H9 (cell line): ENCODE data around the gene ERC2. TPM values are rescaled to one million over a fixed set of nuclear protein-coding genes. Genes with fewer than 3 reads are reported as not detected.

Source experiments
- DNase-seq: peaks from one replicate; pipeline ENCODE4 v3.0.0-alpha.2; 2017
- H2AFZ ChIP-seq: one replicate; pipeline ENCODE4 v1.6.1; 2013; ENCODE audit warnings: mild to moderate bottlenecking, low read length, control low read depth, moderate library complexity
- H2AK5ac ChIP-seq: 2 replicates; pipeline ENCODE4 v1.6.1; 2013; ENCODE audit warnings: low read length, control low read depth, mixed read lengths; ENCODE audit not compliant: insufficient read length
- H2BK120ac ChIP-seq: one replicate; pipeline ENCODE4 v1.6.1; 2013; ENCODE audit warnings: low read depth, mild to moderate bottlenecking, low read length, control low read depth, inconsistent platforms; ENCODE audit not compliant: poor library complexity, severe bottlenecking
- H2BK12ac ChIP-seq: 2 replicates; pipeline ENCODE4 v1.6.1; 2013; ENCODE audit warnings: low read length, control low read depth, mixed read lengths, low read depth; ENCODE audit not compliant: insufficient read length
- H2BK15ac ChIP-seq: 2 replicates; pipeline ENCODE4 v1.6.1; 2013; ENCODE audit warnings: low read depth, low read length, control low read depth
- H2BK20ac ChIP-seq: one replicate; pipeline ENCODE4 v1.6.1; 2013; ENCODE audit warnings: low read depth, mild to moderate bottlenecking, low read length, control low read depth, inconsistent platforms; ENCODE audit not compliant: poor library complexity, severe bottlenecking
- H2BK5ac ChIP-seq: 2 replicates; pipeline ENCODE4 v1.6.1; 2013; ENCODE audit warnings: low read length, control low read depth, mixed read lengths; ENCODE audit not compliant: insufficient read length
- H3K14ac ChIP-seq: 2 replicates; pipeline ENCODE4 v1.6.1; 2013; ENCODE audit warnings: low read length, control low read depth; ENCODE audit not compliant: insufficient read depth
- H3K18ac ChIP-seq: 2 replicates; pipeline ENCODE4 v1.6.1; 2013; ENCODE audit warnings: low read depth, mild to moderate bottlenecking, mixed read lengths, low read length, control low read depth; ENCODE audit not compliant: insufficient read length
- H3K23ac ChIP-seq: 2 replicates; pipeline ENCODE4 v1.6.1; 2013; ENCODE audit warnings: low read length, control low read depth, mixed read lengths, low read depth; ENCODE audit not compliant: insufficient read length
- H3K23me2 ChIP-seq: 2 replicates; pipeline ENCODE4 v1.6.1; 2013; ENCODE audit warnings: low read depth, mild to moderate bottlenecking, mixed read lengths, low read length, control low read depth; ENCODE audit not compliant: insufficient read length, poor library complexity, severe bottlenecking
- H3K27ac ChIP-seq: 2 replicates; pipeline ENCODE4 v1.5.1; 2013; ENCODE audit warnings: low read length, control low read depth, mixed read lengths, low read depth; ENCODE audit not compliant: insufficient read length
- H3K27me3 ChIP-seq: 2 replicates; pipeline ENCODE4 v1.6.1; 2013; ENCODE audit warnings: low read length, control low read depth, inconsistent platforms; ENCODE audit not compliant: insufficient read depth
- H3K4ac ChIP-seq: 2 replicates; pipeline ENCODE4 v1.6.1; 2013; ENCODE audit warnings: low read depth, mild to moderate bottlenecking, control low read depth, inconsistent platforms, low read length, moderate library complexity
- H3K4me1 ChIP-seq: 2 replicates; pipeline ENCODE4 v1.6.1; 2013; ENCODE audit warnings: low read length, control low read depth, inconsistent platforms; ENCODE audit not compliant: insufficient read depth
- H3K4me2 ChIP-seq: 2 replicates; pipeline ENCODE4 v1.6.1; 2013; ENCODE audit warnings: low read length, control low read depth, mixed read lengths; ENCODE audit not compliant: insufficient read length, insufficient read depth
- H3K56ac ChIP-seq: 2 replicates; pipeline ENCODE4 v1.6.1; 2013; ENCODE audit warnings: low read depth, mild to moderate bottlenecking, mixed read lengths, low read length, control low read depth; ENCODE audit not compliant: insufficient read length
- H3K79me1 ChIP-seq: 2 replicates; pipeline ENCODE4 v1.6.1; 2013; ENCODE audit warnings: low read depth, mild to moderate bottlenecking, moderate library complexity, low read length, control low read depth, inconsistent platforms; ENCODE audit not compliant: insufficient read depth, poor library complexity, severe bottlenecking
- H3K79me2 ChIP-seq: 2 replicates; pipeline ENCODE4 v1.6.1; 2013; ENCODE audit warnings: low read length, control low read depth, inconsistent platforms; ENCODE audit not compliant: insufficient read depth
- H3K9ac ChIP-seq: 2 replicates; pipeline ENCODE4 v1.6.1; 2013; ENCODE audit warnings: low read length, control low read depth, mixed read lengths; ENCODE audit not compliant: insufficient read length; ENCODE audit errors: extremely low read depth
- H3K9me3 ChIP-seq: one replicate; pipeline ENCODE4 v1.6.1; 2013; ENCODE audit warnings: low read depth, low read length, inconsistent platforms; ENCODE audit not compliant: control insufficient read depth
- H3T11ph ChIP-seq: one replicate; pipeline ENCODE4 v1.6.1; 2013; ENCODE audit warnings: mild to moderate bottlenecking, low read length, control low read depth, inconsistent platforms
- H4K20me1 ChIP-seq: one replicate; pipeline ENCODE4 v1.6.1; 2013; ENCODE audit not compliant: control insufficient read depth, insufficient read length, insufficient read depth
- H4K5ac ChIP-seq: 2 replicates; pipeline ENCODE4 v1.6.1; 2013; ENCODE audit warnings: low read depth, mild to moderate bottlenecking, mixed read lengths, low read length, control low read depth; ENCODE audit not compliant: insufficient read length
- H4K8ac ChIP-seq: replicated peaks from 2 replicates; pipeline ENCODE4 v1.6.1; 2013; ENCODE audit warnings: low read length, control low read depth, mixed read lengths, low read depth; ENCODE audit not compliant: insufficient read length
- H4K91ac ChIP-seq: 2 replicates; pipeline ENCODE4 v1.6.1; 2013; ENCODE audit warnings: low read depth, mild to moderate bottlenecking, moderate library complexity, mixed read lengths, low read length, control low read depth; ENCODE audit not compliant: insufficient read length
- H3K27ac Mint-ChIP-seq, 3 experiments: 2 replicates in 2 of 3; 3 replicates in 1 of 3; pipeline ENCODE4 v1.8.0; 2020 to 2021; ENCODE audit warnings: mixed read lengths in 3 of 3, mild to moderate bottlenecking in 1 of 3, moderate library complexity in 1 of 3
- H3K27me3 Mint-ChIP-seq: 2 replicates; pipeline ENCODE4 v1.8.0; 2021; ENCODE audit warnings: low read depth, mild to moderate bottlenecking, moderate library complexity, mixed read lengths
- H3K36me3 Mint-ChIP-seq, 3 experiments: 2 replicates in 2 of 3; 3 replicates in 1 of 3; pipeline ENCODE4 v1.8.0; 2020 to 2021; ENCODE audit warnings: low read depth in 3 of 3, mixed read lengths in 3 of 3; ENCODE audit not compliant: insufficient read depth in 1 of 3
- H3K4me1 Mint-ChIP-seq, 2 experiments: 2 replicates each; pipeline ENCODE4 v1.8.0; 2020; ENCODE audit warnings: mixed read lengths in 2 of 2
- H3K4me3 Mint-ChIP-seq, 2 experiments: 2 replicates in 1 of 2; 3 replicates in 1 of 2; pipeline ENCODE4 v1.8.0; 2020 to 2021; ENCODE audit warnings: mild to moderate bottlenecking in 2 of 2, mixed read lengths in 2 of 2, moderate library complexity in 1 of 2
- H3K9me3 Mint-ChIP-seq, 2 experiments: 2 replicates in 1 of 2; 3 replicates in 1 of 2; pipeline ENCODE4 v1.8.0; 2020; ENCODE audit warnings: mild to moderate bottlenecking in 2 of 2, mixed read lengths in 2 of 2, moderate library complexity in 1 of 2
- WGBS: extraction: QIAGEN DNeasy Blood & Tissue Kit; methylation state at CpG from one replicate; pipeline ENCODE4 v1.1.7; 2013; ENCODE audit warnings: missing lambda C conversion rate, low lambda C conversion rate, mixed read lengths; ENCODE audit not compliant: insufficient read length; ENCODE audit errors: extremely low coverage; 5-methylcytosine and 5-hydroxymethylcytosine counted together
- total RNA-seq: library from RNA; stranded (reverse); gene quantifications from 2 replicates; pipeline ENCODE4 v1.2.1, GENCODE V29; 2021
- TF ChIP-seq, protein P1 (sequence below): fragments of 200-600 bp; sonication (generic); conservative IDR thresholded peaks from 3 replicates; pipeline ENCODE4 v1.8.0; 2021; ENCODE audit warnings: antibody characterized with exemption, mild to moderate bottlenecking

The ERC2 gene
- total RNA-seq, 1 experiment from 2014 or later = 15.4 TPM

DNA sequence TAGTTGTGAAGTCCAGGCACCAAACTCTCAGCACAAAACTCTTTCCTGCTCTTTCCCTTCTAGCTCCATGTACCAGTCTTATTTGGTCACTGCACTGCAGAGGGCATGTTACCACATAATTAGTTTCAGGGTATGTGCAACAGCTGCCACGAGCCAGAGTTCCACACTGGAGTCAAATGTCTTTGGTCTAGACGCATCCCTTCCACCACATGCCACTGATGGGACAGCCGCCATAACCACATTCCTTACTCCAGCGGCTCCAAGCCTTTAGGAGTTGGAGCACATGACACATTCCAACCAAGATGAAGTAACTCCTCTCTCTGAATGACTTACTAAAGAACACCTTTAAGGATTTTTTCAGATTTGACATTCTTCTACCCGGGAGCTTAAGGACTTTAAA is 153.4 kb downstream of the ERC2 start:
- no peaks in the 10 kb centered on the region for H3K9me3 ChIP-seq
- no peaks in the 10 kb centered on the region for H3K23me2 ChIP-seq
- no peak overlapping the region for H3K18ac ChIP-seq
- H2BK15ac ChIP-seq = no peak overlapping the region
- H2AK5ac ChIP-seq = no peak overlapping the region
- H2BK20ac ChIP-seq = no peak overlapping the region
- H3K27me3 ChIP-seq = no peaks in the 10 kb centered on the region
- H4K20me1 ChIP-seq = no peaks in the 10 kb centered on the region
- peaks cover 3% of the 10 kb centered on the region; the same call in 1 of the 2 replicates for H3K4me1 ChIP-seq
- no CpG with 5 or more reads among the region's 5 CpGs for WGBS
- no peaks in the 10 kb centered on the region for H3K79me2 ChIP-seq
- H3K4ac ChIP-seq = no peak overlapping the region
- H3K27ac ChIP-seq = no peak overlapping the region
- H2BK5ac ChIP-seq = no peak overlapping the region
- H3K9ac ChIP-seq = no peak overlapping the region
- H2BK12ac ChIP-seq = no peak overlapping the region
- DNase-seq = peak; percentile 29
- H3K56ac ChIP-seq = no peak overlapping the region
- H4K5ac ChIP-seq = no peak overlapping the region
- no peak overlapping the region for H3T11ph ChIP-seq
- H4K91ac ChIP-seq = no peak overlapping the region
- H3K23ac ChIP-seq = no peak overlapping the region
- H3K4me3 Mint-ChIP-seq = no peak overlapping the region
- H3K36me3 Mint-ChIP-seq = 0 out of 7 replicates have a peak, but pooled peaks cover 0 to 2% (median 0%) of the 10 kb centered on the region in 3 experiments
- H3K9me3 Mint-ChIP-seq = no peaks in the 10 kb centered on the region
- no peak overlapping the region for H2AFZ ChIP-seq
- H4K8ac ChIP-seq = no peak overlapping the region
- no peak overlapping the region for H3K4me2 ChIP-seq
- no peak overlapping the region; a peak in 1 of 7 replicates for H3K27ac Mint-ChIP-seq
- TF ChIP-seq, protein P1, sequence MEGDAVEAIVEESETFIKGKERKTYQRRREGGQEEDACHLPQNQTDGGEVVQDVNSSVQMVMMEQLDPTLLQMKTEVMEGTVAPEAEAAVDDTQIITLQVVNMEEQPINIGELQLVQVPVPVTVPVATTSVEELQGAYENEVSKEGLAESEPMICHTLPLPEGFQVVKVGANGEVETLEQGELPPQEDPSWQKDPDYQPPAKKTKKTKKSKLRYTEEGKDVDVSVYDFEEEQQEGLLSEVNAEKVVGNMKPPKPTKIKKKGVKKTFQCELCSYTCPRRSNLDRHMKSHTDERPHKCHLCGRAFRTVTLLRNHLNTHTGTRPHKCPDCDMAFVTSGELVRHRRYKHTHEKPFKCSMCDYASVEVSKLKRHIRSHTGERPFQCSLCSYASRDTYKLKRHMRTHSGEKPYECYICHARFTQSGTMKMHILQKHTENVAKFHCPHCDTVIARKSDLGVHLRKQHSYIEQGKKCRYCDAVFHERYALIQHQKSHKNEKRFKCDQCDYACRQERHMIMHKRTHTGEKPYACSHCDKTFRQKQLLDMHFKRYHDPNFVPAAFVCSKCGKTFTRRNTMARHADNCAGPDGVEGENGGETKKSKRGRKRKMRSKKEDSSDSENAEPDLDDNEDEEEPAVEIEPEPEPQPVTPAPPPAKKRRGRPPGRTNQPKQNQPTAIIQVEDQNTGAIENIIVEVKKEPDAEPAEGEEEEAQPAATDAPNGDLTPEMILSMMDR = no peak
- H3K79me1 ChIP-seq = no peaks in the 10 kb centered on the region
- no peak overlapping the region for H3K14ac ChIP-seq
- H3K4me1 Mint-ChIP-seq = peaks cover 4 to 10% of the 10 kb centered on the region in 2 experiments; a peak in 3 of 4 replicates
- no peaks in the 10 kb centered on the region for H3K27me3 Mint-ChIP-seq
- H2BK120ac ChIP-seq = no peak overlapping the region
